Mesenchymal stem cell (in vitro differentiated cells and primary cell): Measurements from ENCODE around the gene NDE1.

Experiments used
- DNase-seq: peaks from one replicate; pipeline ENCODE4 v3.0.0-alpha.2; 2013
- H2AFZ ChIP-seq: one replicate; pipeline ENCODE4 v1.6.1; 2013; ENCODE audit warnings: low read depth, mild to moderate bottlenecking, control low read depth, inconsistent platforms, low read length, moderate library complexity
- H2AK5ac ChIP-seq: 2 replicates; pipeline ENCODE4 v1.6.1; 2013; ENCODE audit warnings: low read length, moderate library complexity, mild to moderate bottlenecking, inconsistent platforms; ENCODE audit not compliant: severe bottlenecking
- H2BK120ac ChIP-seq: one replicate; pipeline ENCODE4 v1.6.1; 2013; ENCODE audit warnings: low read depth, mild to moderate bottlenecking, inconsistent platforms, low read length, moderate library complexity
- H2BK12ac ChIP-seq, 2 experiments: one replicate each; pipeline ENCODE4 v1.6.1; 2013; ENCODE audit warnings: inconsistent platforms in 2 of 2, low read length in 2 of 2, mild to moderate bottlenecking in 2 of 2, moderate library complexity in 2 of 2, control low read depth in 1 of 2
- H2BK15ac ChIP-seq: one replicate; pipeline ENCODE4 v1.6.1; 2013; ENCODE audit warnings: mild to moderate bottlenecking, low read depth, inconsistent platforms; ENCODE audit not compliant: poor library complexity, severe bottlenecking
- H2BK5ac ChIP-seq: 2 replicates; pipeline ENCODE4 v1.6.1; 2013; ENCODE audit warnings: low read depth, mild to moderate bottlenecking, low read length, control low read depth, inconsistent platforms; ENCODE audit not compliant: poor library complexity, severe bottlenecking
- H3K14ac ChIP-seq, 2 experiments: one replicate each; pipeline ENCODE4 v1.6.1; 2013; ENCODE audit warnings: inconsistent platforms in 2 of 2, low read length in 2 of 2, control low read depth in 1 of 2, mild to moderate bottlenecking in 1 of 2, moderate library complexity in 1 of 2
- H3K18ac ChIP-seq, 2 experiments: one replicate each; pipeline ENCODE4 v1.6.1; 2013; ENCODE audit warnings: inconsistent platforms in 2 of 2, low read length in 2 of 2, control low read depth in 1 of 2, low read depth in 1 of 2, mild to moderate bottlenecking in 1 of 2
- H3K23ac ChIP-seq, 2 experiments: one replicate each; pipeline ENCODE4 v1.6.1; 2013; ENCODE audit warnings: inconsistent platforms in 2 of 2, low read length in 2 of 2, mild to moderate bottlenecking in 2 of 2, moderate library complexity in 2 of 2, control low read depth in 1 of 2
- H3K27ac ChIP-seq: 2 replicates; pipeline ENCODE4 v1.5.1; 2013; ENCODE audit warnings: mild to moderate bottlenecking, moderate library complexity, low read length, control low read depth, inconsistent platforms; ENCODE audit not compliant: poor library complexity, severe bottlenecking
- H3K27me3 ChIP-seq, 2 experiments: 2 replicates each; pipeline versions ENCODE4 v1.6.1 to v1.7.0; 2013; ENCODE audit warnings: low read length in 2 of 2, mild to moderate bottlenecking in 2 of 2, moderate library complexity in 2 of 2, control low read depth in 1 of 2, inconsistent platforms in 1 of 2; ENCODE audit not compliant: control insufficient read depth in 1 of 2, insufficient read depth in 1 of 2
- H3K36me3 ChIP-seq, 2 experiments: 2 replicates each; pipeline versions ENCODE4 v1.6.1 to v1.7.0; 2013; ENCODE audit warnings: low read length in 2 of 2, control low read depth in 1 of 2, inconsistent platforms in 1 of 2, low read depth in 1 of 2, mild to moderate bottlenecking in 1 of 2; ENCODE audit not compliant: insufficient read depth in 2 of 2, control insufficient read depth in 1 of 2
- H3K4ac ChIP-seq, 2 experiments: one replicate each; pipeline ENCODE4 v1.6.1; 2013; ENCODE audit warnings: inconsistent platforms in 2 of 2, low read length in 2 of 2, mild to moderate bottlenecking in 2 of 2, moderate library complexity in 2 of 2, control low read depth in 1 of 2, low read depth in 1 of 2
- H3K4me1 ChIP-seq: 2 replicates; pipeline ENCODE4 v1.6.1; 2013; ENCODE audit warnings: low read depth, low read length, control low read depth; ENCODE audit not compliant: control insufficient read depth, insufficient read depth
- H3K4me2 ChIP-seq: 2 replicates; pipeline ENCODE4 v1.6.1; 2013; ENCODE audit warnings: low read length, mild to moderate bottlenecking, inconsistent platforms; ENCODE audit not compliant: poor library complexity, severe bottlenecking
- H3K4me3 ChIP-seq, 2 experiments: 2 replicates each; pipeline versions ENCODE4 v1.5.1 to v1.7.0; 2013; ENCODE audit warnings: low read length in 2 of 2, mild to moderate bottlenecking in 2 of 2, control low read depth in 1 of 2, low read depth in 1 of 2; ENCODE audit not compliant: insufficient read depth in 1 of 2
- H3K79me1 ChIP-seq: replicated peaks from 2 replicates; pipeline ENCODE4 v1.6.1; 2013; ENCODE audit warnings: mild to moderate bottlenecking, control low read depth, low read length, inconsistent platforms; ENCODE audit not compliant: poor library complexity, severe bottlenecking
- H3K9ac ChIP-seq: 2 replicates; pipeline ENCODE4 v1.7.0; 2013; ENCODE audit warnings: mild to moderate bottlenecking, low read length, moderate library complexity
- H3K9me3 ChIP-seq: 2 replicates; pipeline ENCODE4 v1.7.0; 2013; ENCODE audit warnings: mild to moderate bottlenecking, low read length; ENCODE audit not compliant: control insufficient read depth
- H4K8ac ChIP-seq: one replicate; pipeline ENCODE4 v1.6.1; 2013; ENCODE audit warnings: inconsistent platforms, mild to moderate bottlenecking, low read length, moderate library complexity
- H4K91ac ChIP-seq: one replicate; pipeline ENCODE4 v1.6.1; 2013; ENCODE audit warnings: mild to moderate bottlenecking, low read length, inconsistent platforms
- WGBS: methylation state at CpG from one replicate; pipeline ENCODE4 v1.1.7; 2013; ENCODE audit warnings: mixed read lengths; 5-methylcytosine and 5-hydroxymethylcytosine counted together

Gene NDE1

GRCh38 chr16:15775209-15775608 lies 125.2 kb downstream of the NDE1 start:
- H2BK15ac ChIP-seq, result no peak overlapping the region
- no peak overlapping the region for H4K8ac ChIP-seq
- no peak overlapping the region for H3K18ac ChIP-seq
- H4K91ac ChIP-seq, result no peak overlapping the region
- H2BK120ac ChIP-seq, result no peak overlapping the region
- peaks cover 24 to 40% of the 10 kb centered on the region in 2 experiments for H3K27me3 ChIP-seq
- no peak overlapping the region for H2AK5ac ChIP-seq
- H2AFZ ChIP-seq, result no peak overlapping the region
- H3K79me1 ChIP-seq, result no peaks in the 10 kb centered on the region
- peak; percentile 41 for DNase-seq
- H3K4me3 ChIP-seq, result no peak overlapping the region
- no peaks in the 10 kb centered on the region for H3K9me3 ChIP-seq
- H3K4me2 ChIP-seq, result no peak overlapping the region
- H3K4me1 ChIP-seq, result no peaks in the 10 kb centered on the region
- no peaks in the 10 kb centered on the region for H3K36me3 ChIP-seq
- no peak overlapping the region for H3K14ac ChIP-seq
- no peak overlapping the region for H3K9ac ChIP-seq
- no peak overlapping the region for H3K4ac ChIP-seq
- H3K23ac ChIP-seq, result no peak overlapping the region
- no peak overlapping the region for H3K27ac ChIP-seq
- no peak overlapping the region for H2BK5ac ChIP-seq
- no peak overlapping the region for H2BK12ac ChIP-seq

- H3K36me3 ChIP-seq, result no peaks in the 10 kb centered on the region
- DNase-seq, result no peak
- peaks cover 22 to 35% of the 10 kb centered on the region in 2 experiments for H3K27me3 ChIP-seq
- H3K4ac ChIP-seq, result no peak overlapping the region
- H4K91ac ChIP-seq, result no peak overlapping the region
- H2BK5ac ChIP-seq, result no peak overlapping the region
- WGBS, result 84% methylated on average over 5 of the region's 7 CpGs
- no peak overlapping the region for H3K23ac ChIP-seq
- H2BK120ac ChIP-seq, result no peak overlapping the region
- H2AFZ ChIP-seq, result no peak overlapping the region
- H4K8ac ChIP-seq, result no peak overlapping the region
- H2BK12ac ChIP-seq, result no peak overlapping the region
- H2BK15ac ChIP-seq, result no peak overlapping the region
- no peak overlapping the region for H2AK5ac ChIP-seq
- H3K79me1 ChIP-seq, result no peaks in the 10 kb centered on the region
- H3K4me3 ChIP-seq, result no peak overlapping the region
- no peak overlapping the region for H3K18ac ChIP-seq
- H3K9ac ChIP-seq, result no peak overlapping the region
- H3K27ac ChIP-seq, result no peak overlapping the region
- no peaks in the 10 kb centered on the region for H3K9me3 ChIP-seq
- no peak overlapping the region for H3K14ac ChIP-seq
- no peak overlapping the region for H3K4me2 ChIP-seq
- H3K4me1 ChIP-seq, result no peaks in the 10 kb centered on the region
Observed at GRCh38 chr16:15775663-15776304, 125.7 kb downstream of the NDE1 start.
